ENCODE measurements around the gene MAMSTR. TPM values are rescaled to one million over a fixed set of nuclear protein-coding genes. Genes with fewer than 3 reads are reported as not detected.

The MAMSTR gene
- total RNA-seq, 4 donors from 2014 or later: 0.99 to 2.9 (median 1.8) TPM

DNA sequence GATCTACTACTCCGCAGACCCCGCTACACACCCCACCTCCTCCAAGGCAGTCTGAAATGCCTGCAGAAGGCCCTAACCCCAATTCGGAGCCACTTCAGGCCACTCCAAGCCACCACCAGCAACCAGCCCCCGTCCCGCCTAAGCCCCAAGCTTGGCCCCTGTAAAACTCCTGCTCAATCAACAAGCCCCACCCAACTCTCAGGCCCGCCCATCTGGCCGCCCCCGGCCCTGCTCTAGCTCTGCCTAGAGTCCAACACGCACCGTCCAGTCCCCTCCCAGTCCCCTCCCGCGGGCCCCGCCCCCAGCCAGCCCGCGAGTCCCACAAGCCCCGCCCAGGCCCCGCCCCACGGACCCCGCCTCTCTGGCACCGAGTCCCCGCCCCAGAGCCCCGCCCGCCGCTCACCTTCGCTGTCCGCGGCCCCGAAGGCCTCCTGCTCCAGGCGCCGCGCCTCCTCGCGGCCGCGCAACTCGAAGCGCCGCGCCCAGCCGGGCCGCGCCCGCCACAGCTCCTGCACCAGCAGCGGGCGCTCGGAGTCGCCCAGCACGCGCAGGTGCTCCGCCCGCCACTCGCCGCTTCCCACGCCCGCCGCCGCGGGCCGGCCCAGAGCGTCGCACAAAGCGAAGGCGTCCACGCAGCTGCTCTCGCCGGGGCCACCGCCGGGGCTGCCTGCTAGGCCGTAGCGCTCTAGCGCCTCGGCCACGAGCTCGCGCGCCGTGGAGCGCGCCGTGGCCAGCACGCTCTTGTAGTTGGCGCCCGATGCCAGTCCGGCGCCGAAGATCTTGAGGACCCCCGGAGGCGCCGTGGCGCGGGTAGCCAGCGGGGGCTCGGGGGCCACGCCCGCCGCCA, 19.3 kb upstream of the MAMSTR start:
- peak overlapping the region; percentile 70 to 82 (median 75) for H3K27ac ChIP-seq (replicated peaks in 1 of 4)

DNA sequence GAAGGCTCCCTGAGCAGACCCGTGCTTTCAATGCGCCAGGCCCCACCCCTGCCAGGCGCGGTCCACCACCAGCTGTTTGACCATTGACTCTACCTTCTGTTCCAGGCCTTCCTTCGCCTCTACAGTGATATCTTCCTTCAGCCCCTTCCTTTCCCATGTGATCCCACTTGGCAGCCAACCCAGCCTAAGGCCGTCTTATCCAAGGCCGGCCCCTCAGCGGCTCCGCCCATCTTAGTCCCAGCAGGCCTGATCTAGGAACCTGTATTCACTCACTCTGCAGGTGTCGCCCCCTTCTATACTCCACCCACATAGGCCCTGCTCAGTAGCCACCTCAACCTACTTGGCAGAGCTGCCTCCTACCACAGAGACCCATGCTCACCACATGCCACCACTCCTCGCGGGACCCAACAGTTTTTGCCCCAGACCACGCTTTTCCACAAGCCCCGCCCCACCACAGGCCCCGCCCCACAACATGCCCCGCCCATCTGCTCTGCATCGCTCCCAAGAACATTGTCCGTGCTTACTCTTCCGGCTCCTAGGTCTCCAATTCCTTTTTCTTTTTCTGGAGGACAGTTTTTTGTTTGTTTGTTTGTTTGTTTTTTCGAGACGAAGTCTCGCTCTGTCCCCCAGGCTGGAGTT, 18.0 kb upstream of the MAMSTR start:
- TF ChIP-seq, protein P1, sequence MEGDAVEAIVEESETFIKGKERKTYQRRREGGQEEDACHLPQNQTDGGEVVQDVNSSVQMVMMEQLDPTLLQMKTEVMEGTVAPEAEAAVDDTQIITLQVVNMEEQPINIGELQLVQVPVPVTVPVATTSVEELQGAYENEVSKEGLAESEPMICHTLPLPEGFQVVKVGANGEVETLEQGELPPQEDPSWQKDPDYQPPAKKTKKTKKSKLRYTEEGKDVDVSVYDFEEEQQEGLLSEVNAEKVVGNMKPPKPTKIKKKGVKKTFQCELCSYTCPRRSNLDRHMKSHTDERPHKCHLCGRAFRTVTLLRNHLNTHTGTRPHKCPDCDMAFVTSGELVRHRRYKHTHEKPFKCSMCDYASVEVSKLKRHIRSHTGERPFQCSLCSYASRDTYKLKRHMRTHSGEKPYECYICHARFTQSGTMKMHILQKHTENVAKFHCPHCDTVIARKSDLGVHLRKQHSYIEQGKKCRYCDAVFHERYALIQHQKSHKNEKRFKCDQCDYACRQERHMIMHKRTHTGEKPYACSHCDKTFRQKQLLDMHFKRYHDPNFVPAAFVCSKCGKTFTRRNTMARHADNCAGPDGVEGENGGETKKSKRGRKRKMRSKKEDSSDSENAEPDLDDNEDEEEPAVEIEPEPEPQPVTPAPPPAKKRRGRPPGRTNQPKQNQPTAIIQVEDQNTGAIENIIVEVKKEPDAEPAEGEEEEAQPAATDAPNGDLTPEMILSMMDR (IDR thresholded peaks at IDR 0.05): no peak
- no peak for TF ChIP-seq POLR2A (IDR thresholded peaks at IDR 0.05; ENCODE audit: low read depth)
- no peak for TF ChIP-seq POLR2AphosphoS5 (IDR thresholded peaks at IDR 0.05)
- TF ChIP-seq EP300 (IDR thresholded peaks at IDR 0.05): no peak
- Histone ChIP-seq H3K4me3 (peak overlapping the region in 2 of 4 donors; percentile 67 to 77), H3K36me3 (peaks cover 0 to 36% (median 1%) of the 10 kb centered on the region in 4 donors), H3K9me3 (no peaks in the 10 kb centered on the region), H3K27ac (replicated peaks in 1 of 4) (no peak overlapping the region), H3K27me3 (peaks cover 0 to 12% (median 2%) of the 10 kb centered on the region in 4 donors), H3K4me1 (peaks cover 6 to 39% (median 35%) of the 10 kb centered on the region in 4 donors)
- 57% methylated on average over 22 of the region's 22 CpGs for WGBS
- DNase-seq (ENCODE audit: extremely low spot score): no peak
- intact Hi-C loops (cut with DNase I): no loop called here

More for the DNA sequence above, 19.3 kb upstream of the MAMSTR start:
- H3K36me3 ChIP-seq: peaks cover 0 to 23% (median 0%) of the 10 kb centered on the region in 4 donors
- no peaks in the 10 kb centered on the region for H3K9me3 ChIP-seq
- WGBS: 15% methylated on average over 4 of the region's 96 CpGs
- peak overlapping the region; percentile 60 to 77 (median 66) for H3K4me3 ChIP-seq
- intact Hi-C loops (cut with DNase I): loop anchor here (2.0 kb wide), 1 partner anchor 64 kb away; no protein-coding TSS in a partner anchor
- peaks cover 0 to 12% (median 2%) of the 10 kb centered on the region in 4 donors for H3K27me3 ChIP-seq
- peak in 1 of 2 donors; percentile 29 for TF ChIP-seq POLR2AphosphoS5 (IDR thresholded peaks at IDR 0.05)
- no peak for TF ChIP-seq POLR2A (IDR thresholded peaks at IDR 0.05; ENCODE audit: low read depth)
- TF ChIP-seq, protein P1 (IDR thresholded peaks at IDR 0.05): peak; percentile 38 to 66 (median 53)
- no peak for TF ChIP-seq EP300 (IDR thresholded peaks at IDR 0.05)
- peak; percentile 96 for DNase-seq (ENCODE audit: extremely low spot score)
- peaks cover 6 to 39% (median 35%) of the 10 kb centered on the region in 4 donors for H3K4me1 ChIP-seq

DNA sequence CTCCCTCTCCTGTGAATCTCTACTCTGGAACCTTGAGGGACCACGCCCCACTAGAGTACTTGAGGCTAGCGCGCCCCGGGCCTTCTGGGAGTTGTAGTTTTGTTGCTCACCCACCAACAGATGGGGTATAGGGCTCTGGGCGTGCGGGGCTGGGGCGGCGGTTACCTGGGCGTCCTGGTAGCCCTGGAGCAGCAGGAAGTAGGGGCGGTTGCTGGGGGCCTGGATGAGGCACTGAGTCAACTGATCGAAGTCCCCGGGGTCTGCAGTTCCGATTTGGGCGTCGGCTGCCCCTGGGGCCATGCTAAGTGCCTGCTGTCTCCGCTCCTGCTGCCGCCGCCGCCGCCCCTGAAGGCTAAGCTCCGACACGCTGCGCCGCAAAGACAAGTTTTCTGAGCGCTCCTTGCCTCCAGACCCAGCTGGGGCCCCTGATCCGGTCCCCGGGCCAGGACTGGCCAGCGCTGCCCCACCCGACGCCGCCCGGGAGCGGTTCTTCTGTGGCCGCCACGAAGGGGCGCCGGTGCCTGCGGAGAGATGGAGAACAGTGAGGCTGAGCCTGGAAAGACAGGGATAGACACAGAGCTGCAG, 15.6 kb upstream of the MAMSTR start:
- TF ChIP-seq POLR2AphosphoS5 (IDR thresholded peaks at IDR 0.05) (no peak), POLR2A (IDR thresholded peaks at IDR 0.05; ENCODE audit: low read depth) (no peak), EP300 (IDR thresholded peaks at IDR 0.05) (no peak)
- TF ChIP-seq, protein P1 (IDR thresholded peaks at IDR 0.05): no peak
- intact Hi-C loops (cut with DNase I): no loop called here
- no peak for DNase-seq (ENCODE audit: extremely low spot score)
- peaks cover 0 to 55% (median 1%) of the 10 kb centered on the region in 4 donors for H3K36me3 ChIP-seq
- peaks cover 6 to 27% (median 22%) of the 10 kb centered on the region in 4 donors for H3K4me1 ChIP-seq
- H3K4me3 ChIP-seq: no peak overlapping the region
- no peak overlapping the region for H3K27ac ChIP-seq (replicated peaks in 1 of 4)
- H3K9me3 ChIP-seq: no peaks in the 10 kb centered on the region
- 53% methylated on average over 29 of the region's 38 CpGs for WGBS
- peaks cover 0 to 19% (median 2%) of the 10 kb centered on the region in 4 donors for H3K27me3 ChIP-seq

DNA sequence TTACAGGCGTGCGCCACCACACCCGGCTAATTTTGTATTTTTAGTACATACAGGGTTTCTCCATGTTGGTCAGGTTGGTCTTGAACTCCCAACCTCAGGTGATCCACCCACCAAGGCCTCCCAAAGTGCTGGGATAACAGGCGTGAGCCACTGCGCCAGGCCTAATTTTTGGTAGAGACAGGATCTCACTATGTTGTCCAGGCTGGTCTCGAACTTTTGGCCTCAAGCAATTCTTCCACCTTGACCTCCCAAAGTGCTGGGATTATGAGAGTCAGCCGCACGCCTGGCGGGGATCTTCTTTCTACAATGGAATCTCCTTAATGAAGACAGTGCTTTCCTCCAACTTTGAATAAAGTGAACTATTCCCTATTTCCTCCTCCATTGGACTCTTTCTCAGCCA, 15.1 kb upstream of the MAMSTR start:
- intact Hi-C loops (cut with DNase I): no loop called here
- 95% methylated on average over 9 of the region's 9 CpGs for WGBS
- Histone ChIP-seq H3K4me1 (peaks cover 6 to 22% (median 17%) of the 10 kb centered on the region in 4 donors), H3K27ac (replicated peaks in 1 of 4) (no peak overlapping the region), H3K36me3 (peaks cover 0 to 60% (median 1%) of the 10 kb centered on the region in 4 donors), H3K9me3 (no peaks in the 10 kb centered on the region), H3K27me3 (peaks cover 0 to 24% (median 2%) of the 10 kb centered on the region in 4 donors), H3K4me3 (no peak overlapping the region)
- no peak for DNase-seq (ENCODE audit: extremely low spot score)
- no peak for TF ChIP-seq EP300 (IDR thresholded peaks at IDR 0.05)
- TF ChIP-seq POLR2AphosphoS5 (IDR thresholded peaks at IDR 0.05): no peak
- TF ChIP-seq, protein P1 (IDR thresholded peaks at IDR 0.05): no peak
- TF ChIP-seq POLR2A (IDR thresholded peaks at IDR 0.05; ENCODE audit: low read depth): no peak
